LNCaP clone FGC (cell line): ENCODE results near the gene HEMK1.

Experiments
- DNase-seq: peaks from one replicate; pipeline ENCODE4 v3.0.0-alpha.2; 2011; ENCODE audit warnings: low read depth
- H3K4me3 ChIP-seq: 2 replicates; pipeline ENCODE4 v1.5.1; 2011; ENCODE audit warnings: mild to moderate bottlenecking, low read depth, low read length, control low read depth
- TF ChIP-seq, protein P1 (sequence below): IDR thresholded peaks from 2 replicates; pipeline ENCODE4 v1.5.1; 2012; ENCODE audit warnings: mild to moderate bottlenecking; ENCODE audit not compliant: control insufficient read depth, insufficient read depth; ENCODE audit errors: extremely low read depth

The HEMK1 gene

DNA sequence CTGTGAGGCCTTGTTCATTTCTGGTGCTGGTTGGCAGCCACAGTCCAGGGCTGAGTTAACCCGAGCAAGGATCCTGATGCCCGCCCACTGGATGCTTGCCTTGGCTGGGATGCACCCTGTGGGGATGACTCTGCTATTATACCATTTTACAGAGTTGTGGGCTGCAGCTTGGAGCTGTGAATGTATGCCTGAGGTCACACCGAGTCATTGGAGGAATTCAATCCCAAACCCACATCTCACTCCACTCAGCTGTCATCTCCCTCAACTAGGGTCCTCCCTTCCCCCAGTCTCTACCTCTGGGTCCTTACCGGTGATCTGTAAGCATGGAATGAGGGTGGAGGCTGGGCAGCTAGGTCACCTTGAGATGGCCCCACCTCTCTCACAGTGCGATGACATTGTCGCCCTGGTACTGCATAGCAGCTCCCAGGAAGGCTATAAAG, 69.8 kb downstream of the HEMK1 start:
- TF ChIP-seq, protein P1, sequence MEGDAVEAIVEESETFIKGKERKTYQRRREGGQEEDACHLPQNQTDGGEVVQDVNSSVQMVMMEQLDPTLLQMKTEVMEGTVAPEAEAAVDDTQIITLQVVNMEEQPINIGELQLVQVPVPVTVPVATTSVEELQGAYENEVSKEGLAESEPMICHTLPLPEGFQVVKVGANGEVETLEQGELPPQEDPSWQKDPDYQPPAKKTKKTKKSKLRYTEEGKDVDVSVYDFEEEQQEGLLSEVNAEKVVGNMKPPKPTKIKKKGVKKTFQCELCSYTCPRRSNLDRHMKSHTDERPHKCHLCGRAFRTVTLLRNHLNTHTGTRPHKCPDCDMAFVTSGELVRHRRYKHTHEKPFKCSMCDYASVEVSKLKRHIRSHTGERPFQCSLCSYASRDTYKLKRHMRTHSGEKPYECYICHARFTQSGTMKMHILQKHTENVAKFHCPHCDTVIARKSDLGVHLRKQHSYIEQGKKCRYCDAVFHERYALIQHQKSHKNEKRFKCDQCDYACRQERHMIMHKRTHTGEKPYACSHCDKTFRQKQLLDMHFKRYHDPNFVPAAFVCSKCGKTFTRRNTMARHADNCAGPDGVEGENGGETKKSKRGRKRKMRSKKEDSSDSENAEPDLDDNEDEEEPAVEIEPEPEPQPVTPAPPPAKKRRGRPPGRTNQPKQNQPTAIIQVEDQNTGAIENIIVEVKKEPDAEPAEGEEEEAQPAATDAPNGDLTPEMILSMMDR = no peak
- no peak for DNase-seq
- no peak overlapping the region for H3K4me3 ChIP-seq

DNA sequence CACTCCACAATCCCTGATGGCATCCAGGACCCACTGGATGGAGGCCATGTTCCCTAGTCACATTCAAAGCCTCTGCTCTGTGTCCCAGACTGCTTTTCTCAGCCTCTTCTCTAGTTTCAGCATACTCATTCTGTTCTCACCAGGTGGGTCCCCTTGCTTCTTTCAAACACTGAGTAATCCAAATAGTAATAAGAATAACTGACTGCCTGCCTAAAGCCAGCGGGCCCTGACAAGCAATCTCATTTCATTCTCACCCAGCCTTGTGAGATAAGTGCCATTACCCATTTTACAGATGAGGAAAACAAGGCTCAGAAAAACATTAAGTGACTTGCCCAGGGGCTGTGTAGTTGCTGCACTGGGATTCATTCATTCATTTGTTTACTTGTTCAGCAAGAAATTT, 73.1 kb downstream of the HEMK1 start:
- no peak overlapping the region for H3K4me3 ChIP-seq
- TF ChIP-seq, protein P1 = no peak
- no peak for DNase-seq

DNA sequence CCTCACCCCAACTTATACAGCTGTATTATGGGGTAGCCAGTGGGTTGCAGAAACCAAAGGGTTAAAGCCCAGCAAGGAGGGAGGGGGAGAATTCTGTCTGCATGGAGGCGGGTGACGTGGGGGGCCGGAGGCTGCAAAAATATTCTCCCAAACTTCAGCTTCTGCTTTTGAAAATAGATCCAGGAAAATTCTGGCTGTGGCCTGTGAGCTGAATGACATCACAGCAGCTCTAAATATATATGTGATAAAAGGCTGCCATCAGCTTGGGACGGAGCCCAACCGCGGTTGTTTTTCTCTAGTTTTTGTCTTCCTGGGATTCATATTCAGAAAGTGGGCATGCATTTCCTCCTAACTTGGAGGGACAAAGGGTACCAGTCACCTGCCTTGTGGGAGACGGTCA, 75.2 kb downstream of the HEMK1 start:
- TF ChIP-seq, protein P1 = no peak
- no peak overlapping the region for H3K4me3 ChIP-seq
- no peak for DNase-seq

DNA sequence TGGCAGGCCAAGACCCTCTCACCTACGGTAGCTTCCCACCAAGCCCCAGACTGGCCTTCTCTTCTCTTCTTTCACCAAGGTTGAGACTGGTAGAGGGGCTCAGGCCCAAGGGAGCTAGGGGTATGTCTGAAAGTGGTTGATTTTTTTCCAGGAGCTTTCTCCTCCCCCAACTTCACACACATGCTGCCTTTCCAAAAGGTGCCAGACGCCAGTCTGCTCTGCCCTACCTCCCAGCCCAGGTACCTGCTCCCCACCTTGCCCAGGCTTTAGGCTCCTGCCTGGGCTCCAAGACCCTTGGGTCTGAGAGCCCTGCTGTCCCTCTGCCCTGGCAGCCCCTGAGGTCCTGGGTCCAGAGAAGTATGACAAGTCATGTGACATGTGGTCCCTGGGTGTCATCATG, 76.1 kb downstream of the HEMK1 start:
- no peak overlapping the region for H3K4me3 ChIP-seq
- TF ChIP-seq, protein P1 = no peak
- no peak for DNase-seq
